HEK293 (cell line): ENCODE measurements around the gene ASXL2.

Source experiments
- CTCF ChIA-PET: fragments of 350-600 bp; formaldehyde crosslinking; extraction: SDS; loops from one replicate; lab custom pipeline; 2021; ENCODE audit warnings: antibody characterized with exemption; lab: Yijun Ruan, JAX
- POLR2A ChIA-PET: fragments of 300-600 bp; formaldehyde crosslinking; extraction: SDS; loops from one replicate; lab custom pipeline; 2020; ENCODE audit warnings: antibody characterized with exemption, inconsistent platforms; lab: Yijun Ruan, JAX
- H3K27ac ChIP-seq: fragments of 200-500 bp; sonication (Bioruptor generic); 2 replicates; pipeline ENCODE4 v1.5.1; 2014; ENCODE audit warnings: low read depth, low read length, control low read depth, inconsistent platforms; ENCODE audit errors: extremely low read depth
- H3K36me3 ChIP-seq, 2 experiments: fragments of 200-500 bp in 1 of 2; sonication (Bioruptor generic) in 1 of 2; 1 replicate in 1 of 2; 2 replicates in 1 of 2; pipeline ENCODE4 v1.5.1; 2014 to 2017; ENCODE audit warnings: inconsistent platforms in 2 of 2, low read length in 2 of 2; ENCODE audit not compliant: control insufficient read depth in 2 of 2, insufficient read depth in 1 of 2
- H3K4me1 ChIP-seq: fragments of 200-500 bp; sonication (Bioruptor generic); 2 replicates; pipeline ENCODE4 v1.5.1; 2014; ENCODE audit warnings: mild to moderate bottlenecking, low read length, inconsistent platforms; ENCODE audit not compliant: control insufficient read depth, insufficient read depth
- H3K4me3 ChIP-seq: 2 replicates; pipeline ENCODE4 v1.5.1; 2011; ENCODE audit warnings: low read depth, mild to moderate bottlenecking, control low read depth, low read length, moderate library complexity
- H3K9me3 ChIP-seq: fragments of 200-500 bp; sonication (Bioruptor generic); 2 replicates; pipeline ENCODE4 v1.5.1; 2014; ENCODE audit warnings: low read depth, low read length, inconsistent platforms; ENCODE audit not compliant: control insufficient read depth, insufficient read depth
- GLI4 ChIP-seq: fragments of 450-650 bp; formaldehyde crosslinking; IDR thresholded peaks from 2 replicates; pipeline ENCODE4 v1.5.1; 2016; ENCODE audit warnings: missing biosample characterization, missing genetic modification characterization
- KLF1 ChIP-seq: fragments of 450-650 bp; formaldehyde crosslinking; IDR thresholded peaks from 2 replicates; pipeline ENCODE4 v1.5.1; 2016; ENCODE audit warnings: missing biosample characterization, missing genetic modification characterization
- MYNN ChIP-seq: fragments of 450-650 bp; formaldehyde crosslinking; IDR thresholded peaks from 2 replicates; pipeline ENCODE4 v1.5.1; 2016; ENCODE audit warnings: missing biosample characterization, missing genetic modification characterization, borderline replicate concordance
- ZBTB17 ChIP-seq: fragments of 450-650 bp; formaldehyde crosslinking; IDR thresholded peaks from 2 replicates; pipeline ENCODE4 v1.5.1; 2016; ENCODE audit warnings: missing biosample characterization, missing genetic modification characterization
- ZBTB21 ChIP-seq: fragments of 450-650 bp; formaldehyde crosslinking; IDR thresholded peaks from 2 replicates; pipeline ENCODE4 v1.5.1; 2017; ENCODE audit warnings: missing biosample characterization, missing genetic modification characterization
- ZFP3 ChIP-seq: fragments of 450-650 bp; formaldehyde crosslinking; IDR thresholded peaks from 2 replicates; pipeline ENCODE4 v1.5.1; 2016; ENCODE audit warnings: low read depth, missing biosample characterization, missing genetic modification characterization
- ZFP41 ChIP-seq: fragments of 450-650 bp; formaldehyde crosslinking; IDR thresholded peaks from 2 replicates; pipeline ENCODE4 v1.5.1; 2016; ENCODE audit warnings: missing biosample characterization, missing genetic modification characterization, borderline replicate concordance
- ZIC2 ChIP-seq: fragments of 450-650 bp; formaldehyde crosslinking; IDR thresholded peaks from 2 replicates; pipeline ENCODE4 v1.5.1; 2016; ENCODE audit warnings: missing biosample characterization, missing genetic modification characterization
- ZNF133 ChIP-seq: fragments of 450-650 bp; formaldehyde crosslinking; IDR thresholded peaks from 2 replicates; pipeline ENCODE4 v1.5.1; 2016; ENCODE audit warnings: missing biosample characterization, missing genetic modification characterization
- ZNF146 ChIP-seq: fragments of 450-650 bp; formaldehyde crosslinking; IDR thresholded peaks from 2 replicates; pipeline ENCODE4 v1.5.1; 2016; ENCODE audit warnings: missing biosample characterization, missing genetic modification characterization
- ZNF248 ChIP-seq: fragments of 450-650 bp; formaldehyde crosslinking; IDR thresholded peaks from 2 replicates; pipeline ENCODE4 v1.5.1; 2017; ENCODE audit warnings: missing biosample characterization, missing genetic modification characterization
- ZNF473 ChIP-seq: fragments of 450-650 bp; formaldehyde crosslinking; IDR thresholded peaks from 2 replicates; pipeline ENCODE4 v1.5.1; 2017; ENCODE audit warnings: missing biosample characterization, missing genetic modification characterization
- ZNF544 ChIP-seq: fragments of 450-650 bp; formaldehyde crosslinking; IDR thresholded peaks from 2 replicates; pipeline ENCODE4 v1.5.0; 2017; ENCODE audit warnings: missing biosample characterization, missing genetic modification characterization
- ZNF558 ChIP-seq: fragments of 450-650 bp; formaldehyde crosslinking; IDR thresholded peaks from 2 replicates; pipeline ENCODE4 v1.5.1; 2016; ENCODE audit warnings: missing biosample characterization, missing genetic modification characterization
- ZNF560 ChIP-seq: fragments of 450-650 bp; formaldehyde crosslinking; IDR thresholded peaks from 2 replicates; pipeline ENCODE4 v1.5.1; 2017; ENCODE audit warnings: missing biosample characterization, missing genetic modification characterization, borderline replicate concordance
- ZNF600 ChIP-seq: fragments of 450-650 bp; formaldehyde crosslinking; IDR thresholded peaks from 2 replicates; pipeline ENCODE4 v1.5.1; 2016; ENCODE audit warnings: missing biosample characterization, missing genetic modification characterization
- ZNF623 ChIP-seq: fragments of 450-650 bp; formaldehyde crosslinking; IDR thresholded peaks from 2 replicates; pipeline ENCODE4 v1.5.1; 2016; ENCODE audit warnings: missing biosample characterization, missing genetic modification characterization
- ZNF624 ChIP-seq: fragments of 450-650 bp; formaldehyde crosslinking; IDR thresholded peaks from 2 replicates; pipeline ENCODE4 v1.5.1; 2017; ENCODE audit warnings: missing biosample characterization, missing genetic modification characterization
- ZNF670 ChIP-seq: fragments of 450-650 bp; formaldehyde crosslinking; IDR thresholded peaks from 2 replicates; pipeline ENCODE4 v1.5.1; 2016; ENCODE audit warnings: missing biosample characterization, missing genetic modification characterization, low read depth
- ZNF677 ChIP-seq: fragments of 450-650 bp; IDR thresholded peaks from 2 replicates; pipeline ENCODE4 v1.5.0; 2018; ENCODE audit warnings: missing biosample characterization, mild to moderate bottlenecking, missing genetic modification characterization, moderate library complexity
- TF ChIP-seq, protein P1 (sequence below): fragments of 450-650 bp; formaldehyde crosslinking; IDR thresholded peaks from 2 replicates; pipeline ENCODE4 v1.5.1; 2016; ENCODE audit warnings: missing biosample characterization, missing genetic modification characterization
- TF ChIP-seq, protein P2 (sequence below): IDR thresholded peaks from 2 replicates; pipeline ENCODE4 v1.6.1; 2011; ENCODE audit warnings: mild to moderate bottlenecking, low read depth, low read length, borderline replicate concordance
- TF ChIP-seq, protein P3 (sequence below): sonication (generic); formaldehyde crosslinking; IDR thresholded peaks from 2 replicates; pipeline ENCODE4 v1.8.1; 2022; ENCODE audit warnings: mild to moderate bottlenecking, moderate library complexity, missing genetic modification reagents
- TF ChIP-seq, protein P4 (sequence below): fragments of 450-650 bp; formaldehyde crosslinking; IDR thresholded peaks from 2 replicates; pipeline ENCODE4 v1.5.1; 2016; ENCODE audit warnings: missing biosample characterization, missing genetic modification characterization, low read depth
- TF ChIP-seq, protein P5 (sequence below): fragments of 450-650 bp; formaldehyde crosslinking; IDR thresholded peaks from 2 replicates; pipeline ENCODE4 v1.5.1; 2016; ENCODE audit warnings: missing biosample characterization, missing genetic modification characterization

ASXL2 gene

DNA sequence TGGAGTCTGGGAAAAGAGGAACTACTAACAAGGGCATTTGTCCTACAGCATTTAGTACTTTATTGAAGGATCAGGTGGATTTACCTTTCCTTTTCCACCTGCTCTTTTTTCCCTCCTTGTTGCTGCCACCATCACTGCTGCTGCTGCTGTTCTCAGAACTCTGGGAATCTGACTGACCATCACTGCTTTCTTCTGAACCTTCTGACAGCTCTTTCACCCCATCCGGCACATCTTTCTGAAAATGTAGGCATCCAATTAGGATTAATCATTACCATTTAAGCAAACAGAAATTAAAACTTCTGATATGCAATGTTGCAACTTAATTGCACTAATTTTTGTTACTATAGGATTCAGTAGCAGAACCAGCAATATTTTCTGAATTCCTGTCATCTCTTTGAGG lies 79.0 kb downstream of the ASXL2 start:
- CTCF ChIA-PET = interaction anchor here (0.5 to 1.1 kb wide), 2 partner anchors 32 to 192 kb away, joined by 3 to 4 read pairs; no protein-coding TSS in a partner anchor
- Histone ChIP-seq H3K27ac (no peak overlapping the region), H3K9me3 (no peaks in the 10 kb centered on the region)
- TF ChIP-seq, protein P1, sequence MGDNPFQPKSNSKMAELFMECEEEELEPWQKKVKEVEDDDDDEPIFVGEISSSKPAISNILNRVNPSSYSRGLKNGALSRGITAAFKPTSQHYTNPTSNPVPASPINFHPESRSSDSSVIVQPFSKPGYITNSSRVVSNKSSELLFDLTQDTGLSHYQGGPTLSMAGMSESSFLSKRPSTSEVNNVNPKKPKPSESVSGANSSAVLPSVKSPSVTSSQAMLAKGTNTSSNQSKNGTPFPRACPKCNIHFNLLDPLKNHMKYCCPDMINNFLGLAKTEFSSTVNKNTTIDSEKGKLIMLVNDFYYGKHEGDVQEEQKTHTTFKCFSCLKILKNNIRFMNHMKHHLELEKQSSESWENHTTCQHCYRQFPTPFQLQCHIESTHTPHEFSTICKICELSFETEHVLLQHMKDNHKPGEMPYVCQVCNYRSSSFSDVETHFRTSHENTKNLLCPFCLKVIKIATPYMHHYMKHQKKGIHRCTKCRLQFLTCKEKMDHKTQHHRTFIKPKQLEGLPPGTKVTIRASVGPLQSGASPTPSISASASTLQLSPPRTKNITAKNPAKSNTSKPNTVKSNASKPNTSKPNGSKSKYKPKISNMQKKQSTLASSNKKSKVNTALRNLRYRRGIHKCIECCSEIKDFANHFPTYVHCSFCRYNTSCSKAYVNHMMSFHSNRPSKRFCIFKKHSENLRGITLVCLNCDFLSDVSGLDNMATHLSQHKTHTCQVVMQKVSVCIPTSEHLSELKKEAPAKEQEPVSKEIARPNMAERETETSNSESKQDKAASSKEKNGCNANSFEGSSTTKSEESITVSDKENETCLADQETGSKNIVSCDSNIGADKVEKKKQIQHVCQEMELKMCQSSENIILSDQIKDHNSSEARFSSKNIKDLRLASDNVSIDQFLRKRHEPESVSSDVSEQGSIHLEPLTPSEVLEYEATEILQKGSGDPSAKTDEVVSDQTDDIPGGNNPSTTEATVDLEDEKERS (tag by site-specific recombination) = no peak
- TF ChIP-seq, protein P2, sequence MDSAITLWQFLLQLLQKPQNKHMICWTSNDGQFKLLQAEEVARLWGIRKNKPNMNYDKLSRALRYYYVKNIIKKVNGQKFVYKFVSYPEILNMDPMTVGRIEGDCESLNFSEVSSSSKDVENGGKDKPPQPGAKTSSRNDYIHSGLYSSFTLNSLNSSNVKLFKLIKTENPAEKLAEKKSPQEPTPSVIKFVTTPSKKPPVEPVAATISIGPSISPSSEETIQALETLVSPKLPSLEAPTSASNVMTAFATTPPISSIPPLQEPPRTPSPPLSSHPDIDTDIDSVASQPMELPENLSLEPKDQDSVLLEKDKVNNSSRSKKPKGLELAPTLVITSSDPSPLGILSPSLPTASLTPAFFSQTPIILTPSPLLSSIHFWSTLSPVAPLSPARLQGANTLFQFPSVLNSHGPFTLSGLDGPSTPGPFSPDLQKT = no peak
- TF ChIP-seq GLI4 (no peak), ZNF248 (tag by site-specific recombination) (no peak), ZNF624 (tag by site-specific recombination) (no peak), ZIC2 (tag by site-specific recombination) (no peak), MYNN (tag by site-specific recombination) (no peak), ZNF473 (no peak)
- TF ChIP-seq, protein P3, sequence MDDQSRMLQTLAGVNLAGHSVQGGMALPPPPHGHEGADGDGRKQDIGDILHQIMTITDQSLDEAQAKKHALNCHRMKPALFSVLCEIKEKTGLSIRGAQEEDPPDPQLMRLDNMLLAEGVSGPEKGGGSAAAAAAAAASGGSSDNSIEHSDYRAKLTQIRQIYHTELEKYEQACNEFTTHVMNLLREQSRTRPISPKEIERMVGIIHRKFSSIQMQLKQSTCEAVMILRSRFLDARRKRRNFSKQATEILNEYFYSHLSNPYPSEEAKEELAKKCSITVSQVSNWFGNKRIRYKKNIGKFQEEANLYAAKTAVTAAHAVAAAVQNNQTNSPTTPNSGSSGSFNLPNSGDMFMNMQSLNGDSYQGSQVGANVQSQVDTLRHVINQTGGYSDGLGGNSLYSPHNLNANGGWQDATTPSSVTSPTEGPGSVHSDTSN = no peak
- TF ChIP-seq, all 188 proteins: peak for 0
- Histone ChIP-seq H3K4me3 (no peak overlapping the region), H3K4me1 (no peaks in the 10 kb centered on the region), H3K36me3 (peaks cover 7 to 36% of the 10 kb centered on the region in 2 experiments; a peak in 2 of 3 replicates)
- POLR2A ChIA-PET = no interaction called here

DNA sequence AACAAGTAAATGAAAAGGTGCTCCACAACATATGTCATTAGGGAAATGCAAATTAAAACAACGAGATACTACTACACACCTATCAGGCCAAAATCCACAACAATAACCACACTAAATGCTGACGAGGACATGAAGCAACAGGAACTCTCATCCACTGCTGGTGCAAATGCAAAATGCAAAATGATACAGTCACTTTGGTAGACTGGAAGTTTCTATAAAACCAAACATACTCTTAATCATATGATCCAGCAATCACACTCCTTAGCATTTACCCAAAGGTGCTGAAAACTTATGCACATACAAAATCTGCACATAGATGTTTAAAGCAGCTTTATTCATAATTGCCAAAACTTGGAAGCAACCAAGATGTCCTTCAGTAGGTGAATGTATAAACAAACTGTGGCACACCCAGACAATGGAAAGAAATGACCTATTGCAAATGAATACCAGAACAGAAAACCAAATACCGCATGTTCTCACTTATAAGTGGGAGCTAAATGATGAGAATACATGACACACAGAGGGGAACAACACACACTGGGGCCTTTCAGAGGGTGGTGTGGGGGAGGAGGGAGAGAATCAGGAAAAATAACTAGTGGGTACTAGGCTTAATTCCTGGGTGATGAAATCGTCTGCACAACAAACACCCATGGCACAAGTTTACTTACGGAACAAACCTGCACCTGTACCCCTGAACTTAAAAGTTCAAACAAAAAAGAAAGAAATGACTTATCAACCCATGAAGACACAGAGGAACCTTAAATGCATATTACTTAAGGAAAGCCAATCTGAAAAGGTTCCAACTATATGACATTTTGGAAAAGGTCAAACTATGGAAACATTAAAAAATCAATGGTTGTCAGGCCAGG lies 80.4 kb downstream of the ASXL2 start:
- no peaks in the 10 kb centered on the region for H3K4me1 ChIP-seq
- POLR2A ChIA-PET = no interaction called here
- CTCF ChIA-PET = no interaction called here
- H3K27ac ChIP-seq = no peak overlapping the region
- TF ChIP-seq ZNF544 (tag by site-specific recombination) = no peak
- no peak for TF ChIP-seq ZNF623 (tag by site-specific recombination)
- TF ChIP-seq ZNF670 (tag by site-specific recombination) = no peak
- no peak for TF ChIP-seq ZNF133 (tag by site-specific recombination)
- TF ChIP-seq, protein P4, sequence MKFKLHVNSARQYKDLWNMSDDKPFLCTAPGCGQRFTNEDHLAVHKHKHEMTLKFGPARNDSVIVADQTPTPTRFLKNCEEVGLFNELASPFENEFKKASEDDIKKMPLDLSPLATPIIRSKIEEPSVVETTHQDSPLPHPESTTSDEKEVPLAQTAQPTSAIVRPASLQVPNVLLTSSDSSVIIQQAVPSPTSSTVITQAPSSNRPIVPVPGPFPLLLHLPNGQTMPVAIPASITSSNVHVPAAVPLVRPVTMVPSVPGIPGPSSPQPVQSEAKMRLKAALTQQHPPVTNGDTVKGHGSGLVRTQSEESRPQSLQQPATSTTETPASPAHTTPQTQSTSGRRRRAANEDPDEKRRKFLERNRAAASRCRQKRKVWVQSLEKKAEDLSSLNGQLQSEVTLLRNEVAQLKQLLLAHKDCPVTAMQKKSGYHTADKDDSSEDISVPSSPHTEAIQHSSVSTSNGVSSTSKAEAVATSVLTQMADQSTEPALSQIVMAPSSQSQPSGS (tag by site-specific recombination) = no peak
- no peak for TF ChIP-seq ZBTB17 (tag by site-specific recombination)
- TF ChIP-seq ZNF677 (tag by site-specific recombination) = no peak
- no peak for TF ChIP-seq ZNF558 (tag by site-specific recombination)
- no peak for TF ChIP-seq ZNF146 (tag by site-specific recombination)
- TF ChIP-seq ZNF600 (tag by site-specific recombination) = no peak
- TF ChIP-seq, protein P5, sequence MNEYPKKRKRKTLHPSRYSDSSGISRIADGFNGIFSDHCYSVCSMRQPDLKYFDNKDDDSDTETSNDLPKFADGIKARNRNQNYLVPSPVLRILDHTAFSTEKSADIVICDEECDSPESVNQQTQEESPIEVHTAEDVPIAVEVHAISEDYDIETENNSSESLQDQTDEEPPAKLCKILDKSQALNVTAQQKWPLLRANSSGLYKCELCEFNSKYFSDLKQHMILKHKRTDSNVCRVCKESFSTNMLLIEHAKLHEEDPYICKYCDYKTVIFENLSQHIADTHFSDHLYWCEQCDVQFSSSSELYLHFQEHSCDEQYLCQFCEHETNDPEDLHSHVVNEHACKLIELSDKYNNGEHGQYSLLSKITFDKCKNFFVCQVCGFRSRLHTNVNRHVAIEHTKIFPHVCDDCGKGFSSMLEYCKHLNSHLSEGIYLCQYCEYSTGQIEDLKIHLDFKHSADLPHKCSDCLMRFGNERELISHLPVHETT (tag by site-specific recombination) = no peak
- no peak for TF ChIP-seq ZNF560 (tag by site-specific recombination)
- TF ChIP-seq ZBTB21 (tag by site-specific recombination) = no peak
- no peak for TF ChIP-seq ZFP41 (tag by site-specific recombination)
- no peak for TF ChIP-seq ZFP3 (tag by site-specific recombination)
- no peak for TF ChIP-seq KLF1 (tag by site-specific recombination)
- H3K9me3 ChIP-seq = no peaks in the 10 kb centered on the region
- no peak overlapping the region for H3K4me3 ChIP-seq
- H3K36me3 ChIP-seq = peaks cover 7 to 21% of the 10 kb centered on the region in 2 experiments; a peak in 2 of 3 replicates
